GDM1 (cell line): ENCODE results near the gene GPR183.
A peak's percentile ranks its signal among the peaks of the same experiment; 100 is the strongest.

Experiments
- DNase-seq: peaks from one replicate; lab custom pipeline; 2025; lab: John Stamatoyannopoulos, UW

GPR183 gene, protein sequence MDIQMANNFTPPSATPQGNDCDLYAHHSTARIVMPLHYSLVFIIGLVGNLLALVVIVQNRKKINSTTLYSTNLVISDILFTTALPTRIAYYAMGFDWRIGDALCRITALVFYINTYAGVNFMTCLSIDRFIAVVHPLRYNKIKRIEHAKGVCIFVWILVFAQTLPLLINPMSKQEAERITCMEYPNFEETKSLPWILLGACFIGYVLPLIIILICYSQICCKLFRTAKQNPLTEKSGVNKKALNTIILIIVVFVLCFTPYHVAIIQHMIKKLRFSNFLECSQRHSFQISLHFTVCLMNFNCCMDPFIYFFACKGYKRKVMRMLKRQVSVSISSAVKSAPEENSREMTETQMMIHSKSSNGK

GRCh38 chr13:99307247-99307646, at the start of gene GPR183:
GPR183 (minus strand) TSS chr13:99307399; CDS start chr13:99296145, 11,254 bp downstream.
- peak; percentile 71 for DNase-seq

DNA sequence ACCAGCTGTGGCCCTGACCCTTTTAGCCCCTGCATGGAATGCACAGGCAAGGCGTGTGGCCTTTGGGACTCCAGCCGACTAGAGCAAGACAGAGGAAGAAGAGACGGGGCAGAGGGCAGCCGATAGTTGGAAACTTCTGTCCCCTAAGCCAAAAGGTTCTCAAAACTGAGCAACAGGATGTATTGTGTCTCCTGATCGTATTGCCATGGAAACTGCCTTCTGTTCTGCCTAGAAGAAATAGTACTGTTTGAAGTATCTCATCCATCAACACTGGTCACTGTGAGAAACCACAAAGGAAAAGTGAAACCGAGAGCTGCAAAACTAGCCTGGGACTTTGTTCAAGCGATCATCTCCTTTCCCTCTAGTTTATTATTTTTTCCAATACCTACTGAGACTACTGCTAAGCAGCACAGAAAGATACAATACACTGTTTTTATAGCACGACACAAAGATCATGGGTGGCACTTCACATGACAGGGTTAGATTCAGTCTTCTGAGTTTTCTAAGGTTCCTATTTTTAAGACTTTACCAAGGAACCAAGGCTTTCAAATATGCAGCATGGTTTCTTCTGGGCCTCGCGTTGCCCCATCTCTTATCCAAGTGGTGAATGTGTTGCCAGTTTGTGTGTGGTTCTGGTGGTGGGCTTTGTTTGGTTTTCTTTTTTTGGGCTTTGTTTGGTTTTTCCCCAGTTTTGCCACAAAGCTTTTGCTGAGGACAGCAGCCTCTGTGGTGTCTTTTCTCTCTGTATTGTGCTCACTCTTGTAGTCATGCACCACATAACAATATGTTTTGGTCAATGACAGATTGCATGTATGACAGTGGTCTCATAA, 49.3 kb upstream of the GPR183 start:
- peak; percentile 79 for DNase-seq

DNA sequence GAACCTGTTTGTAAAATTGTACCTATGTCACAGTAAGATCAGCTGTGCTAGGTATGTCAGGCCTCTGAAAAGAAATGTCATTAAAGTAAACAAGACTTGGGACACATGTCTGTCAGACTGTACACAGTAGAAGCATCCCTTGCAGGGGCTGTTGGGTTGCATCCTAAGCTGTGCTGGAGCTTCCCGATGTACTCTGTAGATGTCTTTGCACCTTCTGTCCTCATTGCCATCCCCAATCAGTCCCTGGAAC, 48.7 kb upstream of the GPR183 start:
- no peak for DNase-seq

DNA sequence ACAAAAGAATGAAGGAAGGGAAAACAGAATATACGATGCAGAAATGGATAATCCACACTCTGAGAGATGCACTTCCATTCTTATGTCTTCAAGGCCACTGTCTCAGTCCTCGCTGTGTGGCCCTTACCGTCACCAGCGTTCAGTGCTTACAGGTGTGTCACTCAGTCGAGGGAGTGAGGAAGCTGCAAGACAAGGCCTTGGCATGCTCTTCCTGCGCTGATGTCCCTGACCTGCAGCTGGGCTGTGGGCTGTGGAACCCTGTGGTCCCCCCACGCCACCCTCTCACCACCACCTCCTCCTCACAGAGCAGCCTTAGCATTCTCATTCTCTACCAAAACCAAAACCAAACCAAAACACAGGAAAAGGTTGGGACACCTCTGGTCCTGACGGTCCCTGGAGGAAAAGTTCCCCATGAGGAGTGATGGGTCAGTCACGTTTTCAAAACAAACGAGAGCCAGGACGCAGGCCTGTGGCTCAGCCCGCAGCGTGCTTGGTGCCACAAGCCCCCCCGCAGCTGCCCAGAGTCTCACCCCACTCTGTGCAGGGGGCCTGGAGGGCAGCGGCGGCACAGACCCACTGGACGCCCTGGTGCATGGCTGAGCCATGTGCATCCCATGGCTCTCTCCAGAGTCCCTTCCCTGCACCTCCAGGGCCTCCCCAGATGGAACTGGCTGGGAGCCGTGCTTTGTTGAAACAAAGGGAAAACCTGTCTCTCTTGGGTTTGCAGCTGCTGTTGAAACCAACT, 48.2 kb upstream of the GPR183 start:
- no peak for DNase-seq

GRCh38 chr13:99354371-99354951, 47.3 kb upstream of the GPR183 start:
- peak; percentile 30 for DNase-seq

DNA sequence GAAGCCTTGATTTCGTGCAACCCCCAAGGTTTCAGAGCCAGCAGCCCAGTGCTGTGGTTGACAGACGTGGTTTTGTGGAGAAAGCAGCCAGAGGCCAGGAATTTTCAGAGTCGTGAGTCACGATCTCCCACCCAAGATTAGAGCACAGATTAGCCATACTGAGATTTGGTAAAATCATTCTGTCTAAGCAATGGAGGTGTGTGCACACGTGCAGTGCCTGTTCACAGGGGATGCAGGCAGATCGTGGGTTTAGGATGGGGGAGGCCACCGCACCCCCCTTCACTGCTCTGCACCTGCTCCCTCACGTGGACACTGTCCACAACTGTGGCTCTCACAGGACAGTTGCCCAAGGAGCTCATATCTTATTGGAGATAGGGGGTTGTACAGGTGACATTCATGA, 46.6 kb upstream of the GPR183 start:
- DNase-seq = no peak

DNA sequence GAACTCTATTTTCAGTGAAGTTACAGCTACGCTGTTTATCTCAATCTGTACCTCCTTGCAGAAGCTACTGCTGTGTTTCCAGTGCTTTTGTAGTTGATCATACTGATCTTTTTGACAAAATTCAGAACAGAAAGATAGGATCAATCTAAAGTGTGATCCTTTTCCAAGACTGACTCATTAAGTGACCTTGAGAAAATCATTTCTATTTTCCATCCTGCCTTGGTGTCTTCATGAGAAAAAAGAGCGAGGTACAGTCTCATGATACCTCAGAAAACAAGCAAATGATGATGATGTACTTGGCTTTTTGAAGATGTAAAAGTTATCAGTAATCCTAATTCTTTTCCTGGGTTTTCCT, 46.0 kb upstream of the GPR183 start:
- DNase-seq = no peak

- DNase-seq = no peak
Measured at GRCh38 chr13:99352351-99353245, 45.4 kb upstream of the GPR183 start.

DNA sequence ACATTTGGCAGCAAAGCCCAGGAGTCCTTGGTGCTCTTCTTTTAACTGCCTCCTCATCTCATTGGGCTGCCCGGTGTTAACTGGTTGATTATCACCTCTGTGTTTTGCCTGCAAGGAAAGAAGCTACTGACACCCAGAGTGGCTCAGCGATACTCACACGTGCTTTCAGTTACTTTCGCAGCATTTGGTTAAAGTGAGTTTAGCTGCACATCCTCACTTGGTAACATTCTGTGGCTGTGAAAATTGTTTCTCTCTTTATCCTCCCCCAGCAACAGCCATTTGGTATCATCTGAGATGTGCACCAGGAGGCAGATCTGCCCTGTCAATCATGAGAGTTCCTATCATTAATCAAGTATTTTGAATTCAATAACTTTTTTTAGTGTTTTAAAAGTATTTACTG, 44.6 kb upstream of the GPR183 start:
- DNase-seq = no peak

DNA sequence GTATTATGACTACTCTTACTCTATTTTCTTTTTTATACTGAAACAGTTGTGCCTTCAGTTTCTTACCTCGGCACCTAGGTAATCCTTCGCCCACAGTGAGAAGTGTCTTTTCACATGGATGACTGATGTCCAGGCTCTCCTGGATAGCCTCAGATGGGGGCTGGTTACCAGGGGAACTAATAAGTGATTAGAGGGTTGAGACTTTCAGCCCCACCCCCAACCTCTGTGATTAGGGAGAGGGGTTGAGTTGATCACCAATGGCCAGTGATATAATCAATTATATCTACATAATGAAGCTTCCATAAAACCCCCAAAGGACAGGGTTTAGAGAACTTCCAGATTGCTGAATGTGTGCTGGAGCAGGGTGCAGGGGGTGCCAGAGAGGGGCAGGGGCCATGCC, 43.0 kb upstream of the GPR183 start:
- DNase-seq = no peak

DNA sequence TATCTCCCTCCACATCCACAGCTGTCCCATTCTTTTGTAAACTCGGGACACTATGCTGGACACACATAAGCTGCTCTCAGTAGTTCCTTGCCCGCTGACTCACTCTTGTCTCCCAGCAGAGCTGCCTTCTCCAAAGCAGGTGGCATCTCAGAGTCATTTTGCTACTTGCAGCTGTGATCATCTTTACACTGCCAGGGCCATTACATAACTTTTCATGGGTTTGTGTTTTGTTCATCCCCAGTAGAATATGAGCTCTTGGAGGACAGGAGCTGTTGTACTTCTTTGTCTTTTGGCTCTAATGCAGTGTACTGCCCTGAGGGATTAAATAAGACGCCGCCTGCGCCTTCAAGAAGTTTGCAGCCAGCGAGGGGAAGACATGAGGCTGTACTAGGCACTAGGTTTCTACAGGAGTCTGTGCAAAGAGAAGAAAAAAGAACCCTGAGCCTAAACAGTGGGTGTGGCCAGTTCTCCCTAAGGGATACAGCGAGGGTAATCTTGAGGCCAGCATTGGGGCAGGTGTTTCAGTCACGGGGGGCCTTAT, 40.8 kb upstream of the GPR183 start:
- DNase-seq = no peak

DNA sequence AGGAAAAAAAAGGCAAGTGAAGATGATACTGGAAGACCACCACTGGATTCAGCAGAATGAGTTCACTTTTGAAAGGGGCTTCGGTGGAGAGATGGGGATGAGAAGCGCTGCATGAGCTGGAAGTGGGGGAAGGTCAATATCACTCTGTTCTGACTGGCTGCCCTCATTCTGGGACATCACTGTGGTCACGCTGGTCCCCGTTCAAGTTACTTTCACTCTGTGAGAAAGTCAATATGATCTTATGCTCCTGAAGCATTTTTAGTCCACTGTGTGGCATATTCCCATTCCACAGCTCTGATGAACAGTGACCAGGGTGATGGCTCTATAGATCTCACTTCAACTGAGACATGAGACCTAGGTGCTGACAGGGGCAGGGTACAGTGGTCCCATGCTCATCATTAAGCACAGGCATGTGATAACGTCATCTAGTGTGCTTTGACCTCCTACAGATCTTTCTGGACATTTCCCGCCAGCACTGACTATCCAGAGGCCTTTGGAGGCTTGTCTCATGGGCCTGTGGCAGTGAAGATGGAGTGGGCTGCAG, 40.2 kb upstream of the GPR183 start:
- no peak for DNase-seq

GRCh38 chr13:99346335-99347042, 39.3 kb upstream of the GPR183 start:
- no peak for DNase-seq

DNA sequence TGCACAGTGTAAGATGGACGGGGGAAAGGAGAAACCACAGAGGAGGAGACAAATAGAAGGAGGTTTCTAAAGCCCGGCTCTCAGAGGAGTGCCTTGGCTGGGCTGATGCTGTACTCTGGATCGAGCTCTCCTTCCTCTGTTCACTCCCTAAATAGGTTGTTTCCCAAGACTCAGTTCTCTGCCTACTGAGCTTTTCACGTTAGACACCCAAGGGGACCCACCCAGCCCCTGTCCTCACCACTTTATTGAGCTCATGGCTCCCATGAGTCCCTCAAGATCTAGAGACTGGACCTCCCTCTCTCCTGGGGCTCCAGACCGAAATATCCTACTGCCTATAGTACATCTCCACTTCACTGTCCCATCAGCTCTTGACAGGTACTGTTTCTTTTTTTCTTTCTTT, 38.1 kb upstream of the GPR183 start:
- no peak for DNase-seq

- no peak for DNase-seq
Measured at GRCh38 chr13:99344610-99345208, 37.5 kb upstream of the GPR183 start.

- no peak for DNase-seq
Measured at GRCh38 chr13:99342723-99343315, 35.6 kb upstream of the GPR183 start.

DNA sequence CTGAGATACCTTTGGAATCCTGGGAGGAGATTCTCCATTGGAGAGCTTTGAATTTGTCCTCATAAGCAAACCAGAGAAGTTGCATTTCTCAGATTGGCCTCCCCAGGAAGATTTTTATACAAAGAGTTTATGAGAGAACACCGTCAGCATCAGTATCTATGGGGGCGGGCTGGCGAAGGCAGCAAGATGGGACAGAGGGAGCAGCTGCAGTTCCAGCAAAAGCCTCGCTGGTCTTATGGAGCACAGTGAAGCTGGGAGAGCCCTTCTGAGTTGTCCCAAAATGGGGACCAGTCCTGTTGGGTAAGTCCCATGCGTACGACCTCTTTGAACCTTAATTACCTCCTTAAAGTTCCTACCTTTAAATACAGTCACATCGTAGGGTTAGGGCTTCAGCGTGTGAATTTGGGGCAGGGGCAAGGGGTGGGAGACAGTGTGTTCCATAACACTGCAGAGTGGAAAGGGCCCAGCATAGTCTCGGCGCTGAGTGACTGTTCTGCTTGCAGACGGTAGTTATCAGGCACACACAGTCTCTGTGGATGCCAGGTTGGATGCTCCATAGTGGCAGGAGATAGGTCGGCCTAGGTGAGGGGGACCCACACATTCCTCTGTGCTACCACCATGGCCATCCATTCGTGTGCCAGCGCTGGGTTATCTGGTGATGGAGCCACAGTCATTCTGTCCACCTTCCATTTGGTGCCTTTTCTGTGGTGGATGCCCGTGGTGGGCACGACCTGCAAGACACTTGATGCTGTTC, 34.9 kb upstream of the GPR183 start:
- no peak for DNase-seq

- DNase-seq = no peak
Measured at GRCh38 chr13:99340638-99341037, 33.4 kb upstream of the GPR183 start.
